Measurements from ENCODE around the gene HEATR5B.
"Not testable (repeated sequence)": the region's sequence is repeated elsewhere in the genome, so short reads cannot be mapped to it uniquely, and the experiment has no call there.

Gene HEATR5B

GRCh38 chr2:37061013-37061711 is 23.0 kb downstream of the HEATR5B start:
- no peak for DNase-seq

- DNase-seq: no peak
These were observed 23.7 kb downstream of the HEATR5B start for GRCh38 chr2:37060446-37060845.

- no peak for DNase-seq
These were observed 24.3 kb downstream of the HEATR5B start for GRCh38 chr2:37059841-37060240.

GRCh38 chr2:37052600-37053332 is 31.4 kb downstream of the HEATR5B start:
- no peak for DNase-seq

GRCh38 chr2:37039580-37039979 is 44.6 kb downstream of the HEATR5B start:
- no peak for DNase-seq

- DNase-seq: no peak
These were observed 46.4 kb downstream of the HEATR5B start for GRCh38 chr2:37037771-37038170.

GRCh38 chr2:37029758-37030157 is 54.4 kb downstream of the HEATR5B start:
- DNase-seq: no peak

GRCh38 chr2:37026050-37026449 is 58.1 kb downstream of the HEATR5B start:
- DNase-seq: peak in 1 of 2 experiments; percentile 43

- no peak for DNase-seq
These were observed 63.0 kb downstream of the HEATR5B start for GRCh38 chr2:37020887-37021796.

GRCh38 chr2:37020212-37020886 is 63.8 kb downstream of the HEATR5B start:
- DNase-seq: no peak

- DNase-seq: no peak
These were observed 70.9 kb downstream of the HEATR5B start for GRCh38 chr2:37013315-37013641.

- peak; percentile 13 to 58 for DNase-seq
These were observed 73.0 kb downstream of the HEATR5B start for GRCh38 chr2:37011130-37011529.

GRCh38 chr2:37005118-37005868 is 78.9 kb downstream of the HEATR5B start:
- DNase-seq: peak; percentile 5 to 43

- DNase-seq: no peak
These were observed 83.1 kb downstream of the HEATR5B start for GRCh38 chr2:37000988-37001556.

- DNase-seq: no peak
These were observed 83.9 kb downstream of the HEATR5B start for GRCh38 chr2:37000318-37000717.

- DNase-seq: not testable (repeated sequence)
These were observed 84.8 kb downstream of the HEATR5B start for GRCh38 chr2:36999416-36999815.

- DNase-seq: no peak
These were observed 90.1 kb downstream of the HEATR5B start for GRCh38 chr2:36993841-36994620.

GRCh38 chr2:36988008-36988407 is 96.2 kb downstream of the HEATR5B start:
- DNase-seq: no peak

GRCh38 chr2:36982467-36982866 is 101.7 kb downstream of the HEATR5B start:
- no peak for DNase-seq

- DNase-seq: no peak
These were observed 102.3 kb downstream of the HEATR5B start for GRCh38 chr2:36981911-36982310.

- not testable (repeated sequence) for DNase-seq
These were observed 105.2 kb downstream of the HEATR5B start for GRCh38 chr2:36979007-36979406.

All from NCI-H526 (cell line).